GM23248 (cell line): ENCODE data around the gene KRT9.

Experiments
- EZH2 ChIP-seq: fragments of 200-600 bp; sonication (generic); IDR thresholded peaks from 2 replicates; pipeline ENCODE4 v1.6.1; 2018; ENCODE audit warnings: antibody characterized with exemption, mild to moderate bottlenecking; ENCODE audit not compliant: insufficient read depth, poor library complexity, severe bottlenecking
- EZH2phosphoT487 ChIP-seq: fragments of 200-600 bp; sonication (generic); IDR thresholded peaks from 2 replicates; pipeline ENCODE4 v1.6.1; 2018; ENCODE audit warnings: antibody characterized with exemption, moderate library complexity, mild to moderate bottlenecking, low read depth; ENCODE audit not compliant: insufficient read depth

DNA sequence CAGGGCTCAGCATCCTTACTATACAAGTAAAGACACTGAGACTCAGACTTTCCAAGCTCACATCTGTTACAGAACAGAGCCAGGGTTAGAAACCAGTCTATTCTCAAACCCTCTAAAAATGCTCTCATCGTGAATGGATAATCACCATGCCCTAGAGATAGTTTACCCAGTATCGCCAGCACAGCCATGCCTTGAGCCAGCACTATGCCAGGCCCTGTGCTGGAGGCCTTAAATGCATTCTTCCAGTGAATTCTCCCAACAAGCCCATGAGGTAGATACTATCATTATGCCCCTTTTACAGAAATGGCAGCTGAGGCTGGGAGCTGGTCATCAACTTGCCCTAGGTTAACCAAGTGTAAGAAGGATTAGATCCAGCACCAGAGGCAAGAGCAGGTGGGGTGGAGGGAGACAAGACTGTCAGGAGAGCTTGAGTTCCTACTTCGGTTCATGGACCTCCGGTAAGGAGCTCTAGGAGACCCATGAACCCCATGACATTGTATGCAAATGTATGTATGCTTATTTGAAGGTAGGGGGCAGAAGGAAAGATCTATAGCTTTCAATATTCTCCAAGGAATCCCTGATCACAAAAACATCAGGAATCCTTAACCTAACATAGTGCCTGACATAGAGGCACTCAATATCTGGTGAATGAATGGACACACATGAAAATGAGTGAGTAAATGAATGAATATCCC is 9.7 kb upstream of the KRT9 start:
- no peak for TF ChIP-seq EZH2phosphoT487
- no peak for TF ChIP-seq EZH2
